Fibroblast of pulmonary artery (primary cell): ENCODE results near the gene EPHB3.

Source experiments
- DNase-seq: peaks from one replicate; pipeline ENCODE4 v3.0.0-alpha.2; 2010; ENCODE audit warnings: low read depth
- H3K4me3 ChIP-seq: replicated peaks from 2 replicates; pipeline ENCODE4 v1.5.1; 2011; ENCODE audit warnings: low read depth, mild to moderate bottlenecking, control low read depth, low read length, moderate library complexity
- TF ChIP-seq, protein P1 (sequence below): IDR thresholded peaks from 2 replicates; pipeline ENCODE4 v1.5.1; 2011; ENCODE audit warnings: mild to moderate bottlenecking, control low read depth, low read length, inconsistent platforms; ENCODE audit errors: missing control alignments

Gene EPHB3

DNA sequence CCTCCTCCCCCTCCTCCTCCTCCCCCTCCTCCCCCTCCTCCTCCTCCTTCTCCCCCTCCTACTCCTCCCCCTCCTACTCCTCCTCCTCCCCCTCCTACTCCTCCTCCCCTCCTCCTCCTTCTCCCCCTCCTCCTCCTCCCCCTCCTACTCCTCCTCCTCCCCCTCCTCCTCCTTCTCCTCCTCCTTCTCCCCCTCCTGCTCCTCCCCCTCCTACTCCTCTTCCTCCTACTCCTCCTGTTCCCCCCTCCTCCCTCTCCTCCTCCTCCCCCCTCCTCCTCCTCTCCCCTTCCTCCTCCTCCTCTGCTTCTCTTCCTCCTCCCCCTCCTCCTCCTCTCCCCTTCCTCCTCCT is 17.1 kb upstream of the EPHB3 start:
- no peak for DNase-seq

DNA sequence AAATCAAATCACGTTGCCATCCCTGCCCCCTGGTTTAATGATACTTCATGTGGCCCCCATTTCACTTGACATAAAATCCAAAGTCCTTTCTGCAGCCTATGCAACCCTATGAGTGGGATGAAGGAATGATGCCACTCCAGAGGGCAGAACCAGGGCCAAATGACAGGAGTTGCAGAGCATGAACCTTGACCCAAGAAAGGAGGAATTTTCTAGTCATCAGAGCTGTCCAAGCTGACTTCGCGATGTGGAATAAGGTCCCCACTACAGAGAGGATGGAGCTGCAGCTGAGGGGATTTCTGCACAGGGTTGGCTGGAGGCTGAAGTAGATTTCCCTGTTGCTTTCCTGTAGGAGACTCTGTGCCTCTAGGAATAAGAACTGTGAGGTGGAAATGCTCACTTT is 15.8 kb upstream of the EPHB3 start:
- TF ChIP-seq, protein P1, sequence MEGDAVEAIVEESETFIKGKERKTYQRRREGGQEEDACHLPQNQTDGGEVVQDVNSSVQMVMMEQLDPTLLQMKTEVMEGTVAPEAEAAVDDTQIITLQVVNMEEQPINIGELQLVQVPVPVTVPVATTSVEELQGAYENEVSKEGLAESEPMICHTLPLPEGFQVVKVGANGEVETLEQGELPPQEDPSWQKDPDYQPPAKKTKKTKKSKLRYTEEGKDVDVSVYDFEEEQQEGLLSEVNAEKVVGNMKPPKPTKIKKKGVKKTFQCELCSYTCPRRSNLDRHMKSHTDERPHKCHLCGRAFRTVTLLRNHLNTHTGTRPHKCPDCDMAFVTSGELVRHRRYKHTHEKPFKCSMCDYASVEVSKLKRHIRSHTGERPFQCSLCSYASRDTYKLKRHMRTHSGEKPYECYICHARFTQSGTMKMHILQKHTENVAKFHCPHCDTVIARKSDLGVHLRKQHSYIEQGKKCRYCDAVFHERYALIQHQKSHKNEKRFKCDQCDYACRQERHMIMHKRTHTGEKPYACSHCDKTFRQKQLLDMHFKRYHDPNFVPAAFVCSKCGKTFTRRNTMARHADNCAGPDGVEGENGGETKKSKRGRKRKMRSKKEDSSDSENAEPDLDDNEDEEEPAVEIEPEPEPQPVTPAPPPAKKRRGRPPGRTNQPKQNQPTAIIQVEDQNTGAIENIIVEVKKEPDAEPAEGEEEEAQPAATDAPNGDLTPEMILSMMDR, result no peak
- DNase-seq, result no peak
- H3K4me3 ChIP-seq, result no peak overlapping the region

More for the DNA sequence above, 17.1 kb upstream of the EPHB3 start:
- TF ChIP-seq, protein P1, result no peak
- H3K4me3 ChIP-seq, result no peak overlapping the region

DNA sequence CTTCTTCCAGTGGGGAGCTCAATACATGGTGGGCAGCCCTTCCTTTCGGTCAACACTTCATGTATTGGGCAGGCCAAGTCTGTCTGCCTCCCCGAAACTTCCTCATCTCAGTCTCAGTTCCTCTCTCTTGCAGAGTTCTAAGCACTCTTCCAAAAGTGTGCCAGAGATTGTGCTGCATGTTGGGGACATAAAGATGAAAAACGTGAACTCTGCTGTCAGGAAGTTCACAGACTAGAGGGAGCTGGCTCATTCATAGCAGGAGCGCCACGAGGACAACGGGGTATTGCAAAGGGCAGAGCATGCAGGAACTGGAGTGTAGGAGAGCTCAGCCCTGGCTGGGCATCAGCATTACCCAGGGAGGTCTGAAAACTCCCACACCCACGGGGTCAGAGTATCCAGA is 15.3 kb upstream of the EPHB3 start:
- no peak for DNase-seq
- H3K4me3 ChIP-seq, result no peak overlapping the region
- TF ChIP-seq, protein P1, result no peak

DNA sequence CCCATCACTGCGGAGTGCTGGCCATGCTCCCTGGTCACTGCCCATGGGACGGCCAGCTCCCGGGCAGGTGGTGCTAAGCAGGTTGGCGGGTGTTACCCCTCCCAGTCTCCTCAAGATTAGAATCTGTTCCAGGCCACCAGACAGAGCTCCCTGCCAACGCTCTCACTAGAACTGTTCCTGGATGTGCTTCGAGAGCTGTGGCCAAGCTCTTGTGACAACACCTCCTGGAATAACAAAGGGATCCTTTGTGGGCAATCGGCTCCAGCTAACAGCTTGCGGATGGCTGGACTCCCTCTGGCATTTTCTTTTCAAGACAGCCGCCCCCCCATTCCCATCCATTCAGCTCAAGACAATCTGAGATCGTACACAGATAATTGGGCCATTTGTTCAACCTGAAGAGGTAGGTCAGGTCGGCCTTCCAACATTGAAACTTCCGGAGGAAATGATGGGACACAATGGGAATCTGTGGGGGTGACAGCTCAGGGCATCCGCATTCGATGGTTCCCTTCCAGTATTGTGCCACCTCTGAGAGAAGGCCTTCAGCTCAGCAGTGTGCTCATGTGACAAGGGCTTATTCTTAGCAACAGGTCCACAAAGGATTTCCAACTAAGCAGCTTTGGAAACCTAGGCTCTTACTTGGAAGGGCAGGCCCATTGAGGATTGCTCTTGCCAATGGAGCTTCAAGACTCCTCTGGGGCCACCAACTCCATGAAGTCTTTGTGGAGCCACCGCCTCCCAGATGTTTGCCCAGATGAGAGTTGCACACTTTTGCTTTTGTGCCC is 11.6 kb upstream of the EPHB3 start:
- DNase-seq, result no peak
- no peak overlapping the region for H3K4me3 ChIP-seq
- TF ChIP-seq, protein P1, result no peak

DNA sequence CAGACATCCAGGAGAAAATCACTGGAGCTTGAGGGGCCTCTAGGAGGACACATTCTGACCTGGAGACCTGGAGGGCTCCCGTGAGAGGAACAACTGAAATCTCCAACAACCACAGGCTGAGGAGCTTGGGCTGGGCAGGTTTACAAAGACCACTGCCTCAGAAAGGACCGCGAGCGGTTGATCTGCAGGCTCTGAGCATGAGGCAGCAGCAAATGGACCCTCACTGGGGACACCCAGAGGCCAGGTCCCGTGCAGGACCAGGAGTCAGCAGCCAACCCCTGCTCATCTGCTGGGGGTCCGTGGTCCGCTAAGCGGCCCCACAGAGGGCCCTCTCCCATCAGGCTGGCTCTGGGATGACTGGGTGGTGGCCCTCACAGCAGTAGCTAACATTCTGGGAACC is 10.5 kb upstream of the EPHB3 start:
- H3K4me3 ChIP-seq, result no peak overlapping the region
- DNase-seq, result no peak
- TF ChIP-seq, protein P1, result no peak

DNA sequence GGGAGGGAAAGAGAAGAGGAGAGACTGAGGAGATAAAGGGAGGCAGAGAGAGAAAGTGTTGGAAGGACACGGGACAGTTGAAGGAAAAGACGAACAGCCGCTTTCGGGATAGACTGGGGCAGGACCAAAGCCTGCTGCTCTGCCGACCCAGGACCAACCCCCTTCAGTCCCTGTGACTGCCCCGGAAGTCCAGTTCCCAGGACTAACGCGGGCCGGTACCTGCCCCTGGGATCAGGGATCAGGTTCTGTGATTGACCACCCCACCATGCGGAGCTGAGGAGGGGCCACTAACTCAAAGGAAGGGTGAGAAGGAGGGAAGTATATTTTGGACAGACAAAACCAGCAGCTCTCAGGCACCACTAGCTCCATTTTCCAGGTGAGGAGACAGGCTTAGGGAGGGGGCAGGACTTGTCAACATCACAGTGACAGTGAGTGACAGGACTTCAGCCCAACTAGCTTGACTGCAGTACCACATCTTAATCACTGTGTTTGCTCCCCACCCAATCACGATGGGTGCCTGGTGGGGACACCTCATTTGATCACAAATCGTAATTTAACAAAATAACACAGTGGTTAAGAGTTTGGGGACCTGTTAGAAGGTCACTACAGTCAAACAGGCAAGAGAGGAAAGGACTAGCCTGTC is 9.8 kb upstream of the EPHB3 start:
- TF ChIP-seq, protein P1, result no peak
- no peak overlapping the region for H3K4me3 ChIP-seq
- no peak for DNase-seq

DNA sequence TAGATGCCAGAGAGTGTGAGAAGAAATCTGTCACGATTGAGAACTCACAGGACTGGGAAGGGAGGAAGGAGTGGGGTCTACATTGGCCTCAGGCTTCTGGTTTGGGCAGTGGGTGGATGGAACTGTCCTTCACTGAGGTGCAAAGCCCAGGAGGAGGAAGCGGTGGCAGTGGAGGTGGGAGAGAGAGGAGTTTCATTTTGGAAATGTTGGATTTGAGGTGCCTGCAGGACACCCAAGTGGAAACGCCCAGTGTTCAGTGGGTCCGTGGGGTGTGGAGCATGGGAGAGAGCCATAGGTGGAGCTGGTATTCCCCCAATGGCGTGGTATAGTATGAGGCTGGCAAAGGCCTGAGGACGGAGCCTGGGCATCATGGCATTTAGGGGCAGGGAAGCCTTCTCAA is 9.3 kb upstream of the EPHB3 start:
- DNase-seq, result no peak
- TF ChIP-seq, protein P1, result no peak
- H3K4me3 ChIP-seq, result no peak overlapping the region
